DMS114 treated with DMSO at 0.1 percent for 48 hours (cell line): ENCODE data around the gene FAM8A1.
A peak's percentile ranks its signal among the peaks of the same experiment; 100 is the strongest.
"Not testable (repeated sequence)": the region's sequence is repeated elsewhere in the genome, so short reads cannot be mapped to it uniquely, and the experiment has no call there.

Experiments
- DNase-seq: peaks from one replicate; lab custom pipeline; 2025; ENCODE audit not compliant: unreplicated experiment; lab: John Stamatoyannopoulos, UW

The FAM8A1 gene

GRCh38 chr6:17599877-17600526 is at the start of gene FAM8A1:
Gene FAM8A1 (plus strand): TSS chr6:17600302. CDS start chr6:17600410, 108 bp downstream.
- DNase-seq = peak; percentile 89

- no peak for DNase-seq
Measured at GRCh38 chr6:17551383-17551958, 48.6 kb upstream of the FAM8A1 start.

- no peak for DNase-seq
Measured at GRCh38 chr6:17552861-17553260, 47.2 kb upstream of the FAM8A1 start.

- no peak for DNase-seq
Measured at GRCh38 chr6:17556014-17556413, 44.1 kb upstream of the FAM8A1 start.

GRCh38 chr6:17562636-17563035 is 37.5 kb upstream of the FAM8A1 start:
- no peak for DNase-seq

- DNase-seq = no peak
Measured at GRCh38 chr6:17565399-17565798, 34.7 kb upstream of the FAM8A1 start.

GRCh38 chr6:17574866-17575560 is 25.1 kb upstream of the FAM8A1 start:
- no peak for DNase-seq

- DNase-seq = no peak
Measured at GRCh38 chr6:17577059-17577458, 23.0 kb upstream of the FAM8A1 start.

- DNase-seq = peak; percentile 58
Measured at GRCh38 chr6:17580518-17581048, 19.5 kb upstream of the FAM8A1 start.

- not testable (repeated sequence) for DNase-seq
Measured at GRCh38 chr6:17581282-17581681, 18.8 kb upstream of the FAM8A1 start.

- no peak for DNase-seq
Measured at GRCh38 chr6:17583811-17584210, 16.3 kb upstream of the FAM8A1 start.

GRCh38 chr6:17584241-17584803 is 15.8 kb upstream of the FAM8A1 start:
- peak; percentile 89 for DNase-seq

GRCh38 chr6:17585766-17586490 is 14.2 kb upstream of the FAM8A1 start:
- DNase-seq = no peak

GRCh38 chr6:17586623-17587022 is 13.5 kb upstream of the FAM8A1 start:
- DNase-seq = not testable (repeated sequence)

GRCh38 chr6:17588011-17588410 is 12.1 kb upstream of the FAM8A1 start:
- DNase-seq = no peak

- DNase-seq = no peak
Measured at GRCh38 chr6:17589406-17590096, 10.6 kb upstream of the FAM8A1 start.

GRCh38 chr6:17591287-17591686 is 8.8 kb upstream of the FAM8A1 start:
- no peak for DNase-seq

GRCh38 chr6:17593246-17593645 is 6.9 kb upstream of the FAM8A1 start:
- DNase-seq = no peak

GRCh38 chr6:17596085-17596484 is 4.0 kb upstream of the FAM8A1 start:
- no peak for DNase-seq
